ENCODE results near the gene CXCL14.
"Not testable (repeated sequence)": the region's sequence is repeated elsewhere in the genome, so short reads cannot be mapped to it uniquely, and the experiment has no call there.

CXCL14 gene

GRCh38 chr5:135541807-135542502, 36.8 kb downstream of the CXCL14 start:
- DNase-seq: no peak

DNA sequence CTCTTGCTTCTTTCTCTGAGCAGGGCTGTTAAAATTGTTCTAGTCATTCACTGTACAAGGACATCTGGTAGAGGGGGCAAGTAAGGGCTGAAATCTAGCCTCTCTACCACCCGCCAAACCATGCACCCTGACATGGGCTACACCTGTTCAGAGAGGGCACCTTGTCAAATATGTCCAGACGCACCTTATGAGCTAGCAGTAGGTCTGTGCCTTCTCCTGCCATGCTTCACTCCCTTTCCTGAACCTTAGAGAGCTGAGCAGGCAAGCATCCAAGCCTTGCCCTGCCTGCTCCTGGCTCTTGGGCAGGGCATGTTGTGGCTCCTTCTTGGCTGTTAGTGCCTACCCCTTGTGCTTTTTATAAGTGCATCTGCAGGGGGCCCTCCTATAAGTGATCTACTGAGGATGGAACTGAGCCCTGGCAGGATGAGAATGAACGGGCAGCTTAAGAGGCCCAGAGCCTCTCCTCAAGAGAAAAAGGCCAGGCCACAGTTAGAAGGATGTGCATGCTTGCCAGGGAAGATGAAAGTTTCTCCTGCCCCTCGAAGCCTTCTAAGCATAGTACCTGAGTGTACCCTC, 39.3 kb downstream of the CXCL14 start:
- no peak for DNase-seq

DNA sequence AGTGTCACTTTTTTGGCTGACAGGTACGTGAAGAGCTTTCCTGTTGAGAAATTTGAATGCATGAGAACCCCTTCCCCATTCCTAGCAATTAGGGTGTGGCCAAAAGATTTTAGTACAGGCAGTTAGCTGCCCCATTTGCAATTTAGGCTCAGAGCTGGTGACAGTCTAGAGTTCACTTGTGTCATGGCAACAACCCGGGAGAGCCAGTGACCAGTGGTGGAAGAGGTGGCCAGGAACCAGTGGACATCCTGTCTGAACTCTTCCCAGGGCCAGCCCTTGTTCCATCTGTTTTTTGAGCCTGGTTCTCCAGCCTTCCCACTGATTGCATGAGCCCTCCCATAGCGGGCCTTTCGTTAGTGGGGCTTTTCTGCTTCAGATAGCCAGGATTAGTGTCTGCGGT, 40.5 kb downstream of the CXCL14 start:
- DNase-seq: no peak

DNA sequence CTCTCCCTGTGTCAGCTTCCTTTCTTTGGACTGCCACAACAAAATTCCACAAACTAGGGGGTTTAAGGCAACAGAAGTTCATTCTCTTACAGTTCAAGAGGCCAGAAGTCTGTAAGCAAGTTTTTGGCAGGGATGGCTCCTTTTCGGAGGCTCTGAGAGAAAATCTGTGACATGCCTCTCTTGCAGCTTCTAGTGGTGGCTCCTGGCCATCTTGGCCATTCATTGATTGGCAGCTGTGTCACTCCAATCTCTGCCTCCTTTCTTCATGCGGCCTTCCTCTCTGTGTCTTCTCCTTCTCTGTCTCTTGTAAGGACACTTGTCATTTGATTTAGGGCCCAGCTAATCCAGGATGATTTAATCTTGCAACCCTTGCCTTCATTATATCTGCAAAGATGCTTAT, 41.0 kb downstream of the CXCL14 start:
- no peak for DNase-seq

DNA sequence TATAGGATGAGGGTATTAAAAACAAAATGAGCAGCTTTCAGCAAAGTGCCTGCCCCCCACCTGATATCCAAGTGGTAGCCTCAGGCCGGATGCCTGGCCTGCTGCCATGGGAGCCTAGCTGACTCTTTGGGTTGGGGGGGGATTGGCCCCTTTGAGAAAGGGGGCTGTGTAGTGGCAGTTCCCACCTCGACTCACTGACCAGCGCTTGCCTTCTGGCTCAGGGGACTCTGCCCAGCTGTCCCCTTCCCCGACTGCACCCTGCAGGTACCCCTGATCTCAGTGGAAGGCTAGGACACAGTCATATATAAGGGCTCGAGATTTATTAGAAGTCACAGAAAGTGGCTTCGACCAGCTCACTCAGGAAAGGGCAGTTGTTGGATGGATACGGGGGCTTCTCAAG, 41.5 kb downstream of the CXCL14 start:
- DNase-seq: no peak

DNA sequence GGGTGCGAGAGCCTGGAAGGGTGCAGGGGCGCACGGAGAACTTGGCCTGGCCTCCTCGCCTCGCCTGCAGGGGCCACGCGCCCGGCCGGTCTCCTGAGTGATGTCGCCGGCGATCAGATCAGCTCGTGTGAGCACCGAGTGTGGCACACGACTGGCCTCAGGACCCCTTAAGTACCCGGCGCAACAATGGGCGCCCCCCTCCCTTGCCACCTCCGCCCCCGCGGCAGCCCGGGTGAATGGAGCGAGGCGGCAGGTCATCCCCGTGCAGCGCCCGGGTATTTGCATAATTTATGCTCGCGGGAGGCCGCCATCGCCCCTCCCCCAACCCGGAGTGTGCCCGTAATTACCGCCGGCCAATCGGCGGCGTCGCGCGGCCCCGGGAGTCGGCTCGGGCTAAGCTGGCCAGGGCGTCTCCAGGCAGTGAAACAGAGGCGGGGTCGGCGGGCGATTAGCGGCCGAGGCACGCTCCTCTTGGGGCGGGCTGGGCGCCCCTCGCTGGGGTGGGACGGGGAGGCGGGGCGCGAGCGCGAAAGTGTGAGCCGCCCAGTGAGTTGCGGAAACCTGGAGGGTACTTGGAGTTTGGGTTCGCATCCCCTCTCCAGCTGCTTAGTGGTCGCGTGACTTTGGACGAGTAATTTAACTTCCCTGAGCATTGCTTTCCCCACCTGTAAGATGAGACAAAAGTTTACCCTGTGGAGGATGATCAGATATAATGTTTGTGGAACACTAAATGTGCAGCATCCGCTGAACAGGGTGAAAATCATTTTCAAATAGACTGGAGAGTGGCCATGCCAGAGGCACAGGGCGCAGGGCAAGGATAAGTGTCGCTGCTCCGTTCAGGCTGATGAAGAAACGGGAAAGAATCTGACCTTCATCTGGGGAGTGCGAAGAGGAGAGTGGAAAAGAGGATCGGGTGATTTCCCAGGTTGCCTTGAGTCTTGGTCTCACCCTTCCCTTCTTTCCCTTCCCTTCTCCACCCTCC, 42.7 kb downstream of the CXCL14 start, which contains the start of gene NEUROG1:
Gene NEUROG1, minus strand, starts transcription at position 145 of the 982 bp plus-strand sequence. CDS start 274 bp downstream, outside the sequence.
- no peak for DNase-seq

GRCh38 chr5:135535420-135535819, 43.4 kb downstream of the CXCL14 start:
- DNase-seq: no peak

DNA sequence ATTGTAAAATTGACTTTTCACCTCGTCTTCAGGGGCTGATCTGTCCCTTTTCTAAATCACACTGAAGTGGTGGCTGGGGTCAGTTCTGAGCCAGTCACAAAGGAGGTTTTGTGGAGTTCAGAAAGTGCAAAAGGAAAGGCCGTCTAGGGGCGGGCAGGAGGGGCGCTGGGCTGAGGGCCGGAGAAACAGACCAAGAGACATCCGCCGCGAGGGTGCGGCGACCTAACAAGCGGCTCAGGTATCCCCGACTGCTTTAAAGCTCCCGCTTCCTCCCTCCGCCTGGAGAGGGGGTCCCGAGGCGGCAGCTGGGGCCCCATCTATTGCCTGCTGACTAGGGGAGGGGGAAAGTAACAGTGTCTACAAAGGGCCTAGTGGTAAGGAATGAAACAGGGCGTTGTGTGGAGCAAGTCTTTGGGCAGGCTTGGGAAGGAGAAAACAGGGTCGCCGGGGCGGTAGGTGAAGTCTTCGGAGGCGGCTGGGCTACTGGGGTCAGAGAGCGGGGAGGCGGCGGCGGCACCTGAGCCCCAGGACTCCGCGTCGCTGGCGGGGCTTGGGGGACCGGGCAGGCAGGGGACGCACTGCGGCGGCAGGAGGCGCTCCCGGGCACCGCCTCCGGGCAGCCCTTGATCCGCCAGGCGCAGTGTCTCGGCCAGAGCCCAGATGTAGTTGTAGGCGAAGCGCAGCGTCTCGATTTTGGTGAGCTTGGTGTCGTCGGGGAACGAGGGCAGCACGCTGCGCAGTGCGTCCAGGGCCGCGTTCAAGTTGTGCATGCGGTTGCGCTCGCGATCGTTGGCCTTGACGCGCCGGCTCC, 44.0 kb downstream of the CXCL14 start:
- DNase-seq: no peak

DNA sequence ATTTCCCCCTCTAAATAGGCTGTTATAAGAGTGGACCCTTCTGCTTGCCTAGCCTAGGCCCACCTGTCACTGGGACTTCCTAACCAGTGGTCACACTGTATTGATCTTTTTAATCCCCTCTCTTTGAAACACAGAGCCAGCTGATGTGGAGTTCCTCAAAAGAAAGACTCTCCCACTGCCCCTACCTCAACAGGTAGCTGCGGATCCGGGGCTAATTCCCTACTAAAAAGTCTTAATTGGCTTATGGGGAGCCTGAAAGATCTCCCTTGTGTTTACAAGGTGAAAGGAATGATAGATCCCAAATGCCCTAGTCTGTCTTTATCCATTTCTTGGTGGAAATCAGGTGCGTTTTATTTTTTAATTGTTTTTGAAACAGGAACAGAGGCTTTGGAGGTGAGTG, 45.0 kb downstream of the CXCL14 start:
- DNase-seq: no peak

DNA sequence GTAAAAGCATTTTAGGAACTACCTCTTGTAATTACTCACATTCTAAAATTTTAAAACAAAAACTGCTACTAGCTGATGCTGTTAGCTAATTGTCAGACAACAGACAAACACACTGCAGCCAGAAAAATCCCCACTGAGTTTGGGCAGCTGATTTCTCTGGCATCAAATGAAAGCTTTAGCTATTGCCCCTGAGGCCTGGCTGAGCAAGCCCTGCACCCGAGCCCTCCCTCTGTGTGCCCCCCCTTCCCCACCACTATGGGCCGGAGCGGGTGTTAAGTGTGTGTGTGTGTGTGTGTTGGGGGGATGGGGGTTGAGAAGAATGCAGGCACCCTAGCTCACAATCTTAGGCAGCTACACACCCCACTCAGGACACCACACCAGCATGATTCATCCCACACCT, 45.5 kb downstream of the CXCL14 start:
- no peak for DNase-seq

- DNase-seq: not testable (repeated sequence)
These were observed 49.2 kb downstream of the CXCL14 start for GRCh38 chr5:135529576-135529975.

DNA sequence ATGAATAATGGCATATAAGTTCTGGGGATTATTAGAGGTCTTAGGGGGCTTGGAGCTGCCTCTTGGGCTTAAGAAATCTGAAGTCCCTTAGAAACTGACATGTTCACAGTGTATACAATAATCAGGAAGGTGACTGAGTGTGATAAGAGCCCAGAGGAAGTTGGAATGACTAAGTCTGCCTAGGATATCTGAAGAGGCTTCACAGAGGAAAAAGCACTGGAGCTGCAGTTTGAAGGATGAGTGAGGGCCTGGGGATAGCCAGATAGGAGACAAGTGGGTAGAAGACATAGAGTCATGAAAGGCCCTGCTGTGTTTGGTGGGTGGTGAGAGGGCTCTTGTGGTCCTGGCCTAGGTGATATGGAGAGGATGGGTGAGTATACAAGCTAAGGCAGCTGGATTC, 51.9 kb downstream of the CXCL14 start:
- DNase-seq: no peak

GRCh38 chr5:135521964-135522363, 56.8 kb downstream of the CXCL14 start:
- no peak for DNase-seq
